Muscle of leg (tissue), 11 donors: Measurements from ENCODE around the gene TCEAL3. TPM values are rescaled to one million over a fixed set of nuclear protein-coding genes. Genes with fewer than 3 reads are reported as not detected.
"Not testable (repeated sequence)": the region's sequence is repeated elsewhere in the genome, so short reads cannot be mapped to it uniquely, and the experiment has no call there.

Experiments
- DNase-seq: peaks from one replicate; pipeline ENCODE4 v3.0.0; 2013
- H3K27ac ChIP-seq: one replicate; pipeline ENCODE4 v1.5.1; 2013; ENCODE audit warnings: mild to moderate bottlenecking, low read length, control low read depth
- H3K27me3 ChIP-seq: one replicate; pipeline ENCODE4 v1.6.1; 2013; ENCODE audit warnings: low read length; ENCODE audit not compliant: control insufficient read depth, insufficient read depth
- H3K36me3 ChIP-seq: one replicate; pipeline ENCODE4 v1.6.1; 2013; ENCODE audit warnings: low read length; ENCODE audit not compliant: control insufficient read depth, insufficient read depth
- H3K4me1 ChIP-seq: one replicate; pipeline ENCODE4 v1.6.1; 2013; ENCODE audit warnings: low read length; ENCODE audit not compliant: control insufficient read depth, insufficient read depth
- H3K4me3 ChIP-seq: one replicate; pipeline ENCODE4 v1.5.1; 2013; ENCODE audit warnings: low read length, control low read depth
- H3K9me3 ChIP-seq: replicated peaks from 2 replicates; pipeline ENCODE4 v1.6.1; 2013; ENCODE audit warnings: low read depth, low read length; ENCODE audit not compliant: control insufficient read depth
- WGBS: methylation state at CpG from one replicate; pipeline ENCODE4 v1.1.5; 2013; ENCODE audit warnings: missing lambda C conversion rate; ENCODE audit not compliant: insufficient coverage; 5-methylcytosine and 5-hydroxymethylcytosine counted together
- polyA plus RNA-seq, 8 donors: library from polyadenylated mRNA; unstranded; fragments of 120-200 nt; gene quantifications; one replicate each; pipeline versions ENCODE4 v1.2.1 to v1.2.3, GENCODE V29; 2013; ENCODE audit warnings: inconsistent platforms in 1 of 8, low replicate concordance in 1 of 8; ENCODE audit not compliant: insufficient read length in 8 of 8, insufficient read depth in 1 of 8
- total RNA-seq: library from RNA; stranded (reverse); fragments of 120-200 nt; gene quantifications from one replicate; pipeline ENCODE4 v1.2.4, GENCODE V29; 2013

TCEAL3 gene
- total and polyA plus RNA-seq, 9 donors, result 6.3 to 17.9 (median 11.9) TPM

DNA sequence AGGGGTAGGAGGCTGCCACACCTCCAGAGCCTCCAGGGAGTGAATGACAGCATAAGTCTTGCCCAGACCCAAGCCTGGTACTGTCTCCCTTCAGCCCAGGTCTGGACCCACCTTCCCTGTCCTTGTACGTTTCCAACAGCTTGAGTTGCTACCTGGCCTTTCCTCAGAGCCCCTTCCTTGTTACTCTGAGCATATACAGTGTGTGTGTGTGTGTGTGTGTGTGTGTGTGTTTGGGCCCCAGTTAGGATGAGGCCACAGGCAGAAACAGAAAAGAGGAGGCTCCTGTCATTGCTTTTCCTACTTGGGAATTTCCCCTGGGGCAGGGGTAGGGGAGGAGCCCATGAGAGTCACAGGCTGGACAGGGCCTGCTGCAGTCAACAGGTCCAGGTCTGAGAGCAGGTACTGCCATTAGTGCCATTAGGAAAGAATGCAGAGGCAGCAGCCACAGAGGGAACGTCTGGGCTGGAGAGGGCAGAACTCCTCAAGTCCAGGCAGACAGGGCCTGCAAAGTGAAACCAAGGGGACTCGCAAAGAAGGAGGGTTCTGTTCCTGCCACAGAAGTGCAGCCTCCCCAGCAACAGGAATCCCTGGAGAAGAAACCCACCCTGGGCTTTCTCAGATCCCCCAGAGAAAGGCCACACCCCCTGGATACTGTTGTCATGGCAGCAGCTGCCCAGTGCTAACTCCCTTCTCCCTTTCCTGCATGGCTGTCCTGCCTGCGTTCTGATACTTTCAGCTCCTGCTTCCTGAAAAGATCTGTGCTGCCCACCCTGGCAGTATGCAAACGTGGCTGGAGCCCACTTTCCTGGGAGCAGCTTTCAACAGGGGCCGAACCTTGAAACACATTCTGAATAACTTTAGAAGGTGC is 30.9 kb downstream of the TCEAL3 start:
- H3K27me3 ChIP-seq, result peaks cover 27% of the 10 kb centered on the region
- not testable (repeated sequence) for H3K36me3 ChIP-seq, H3K9me3 ChIP-seq, H3K27ac ChIP-seq, H3K4me3 ChIP-seq, H3K4me1 ChIP-seq, DNase-seq
- 5% methylated on average over 4 of the region's 6 CpGs for WGBS

DNA sequence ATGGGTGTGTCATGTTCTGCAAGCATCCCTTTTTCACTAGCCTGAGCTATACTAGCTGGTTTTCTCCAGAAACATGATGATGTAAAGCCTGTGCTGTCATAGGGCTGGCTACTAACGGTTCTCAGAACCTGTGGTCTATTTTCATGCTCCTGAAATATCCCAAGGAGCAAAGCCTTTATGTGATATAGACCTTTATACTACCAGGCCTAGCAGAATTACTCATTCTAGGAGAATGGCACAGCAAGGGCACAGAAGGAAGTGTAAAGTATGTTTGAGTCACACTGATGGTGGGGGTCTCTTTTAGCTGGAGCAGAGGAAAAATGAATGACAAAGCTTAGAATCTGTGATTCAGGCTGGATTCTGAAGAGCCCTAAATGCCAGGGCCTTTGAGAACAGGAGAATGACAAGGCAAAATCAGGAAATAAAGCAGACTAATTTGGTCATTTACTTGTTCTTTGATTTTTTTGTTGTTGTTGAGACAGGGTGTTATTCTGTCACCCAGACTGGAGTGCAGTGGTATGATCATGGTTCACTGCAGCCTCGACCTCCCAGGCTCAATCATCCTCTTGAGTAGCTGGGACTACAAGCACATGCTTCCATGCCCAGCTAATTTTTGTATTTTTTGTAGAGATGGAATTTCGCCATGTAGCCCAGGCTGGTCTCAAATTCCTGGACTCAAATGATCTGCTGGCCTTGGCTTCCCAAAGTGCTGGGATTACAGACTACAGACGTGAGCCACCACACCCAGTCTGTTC is 32.8 kb downstream of the TCEAL3 start:
- Histone ChIP-seq H3K36me3 (no peaks in the 10 kb centered on the region), H3K4me3 (no peak overlapping the region), H3K27ac (no peak overlapping the region), H3K9me3 (no peaks in the 10 kb centered on the region), H3K4me1 (no peaks in the 10 kb centered on the region), H3K27me3 (peaks cover 25% of the 10 kb centered on the region)
- DNase-seq, result no peak
- WGBS, result no CpG with 5 or more reads among the region's 4 CpGs

DNA sequence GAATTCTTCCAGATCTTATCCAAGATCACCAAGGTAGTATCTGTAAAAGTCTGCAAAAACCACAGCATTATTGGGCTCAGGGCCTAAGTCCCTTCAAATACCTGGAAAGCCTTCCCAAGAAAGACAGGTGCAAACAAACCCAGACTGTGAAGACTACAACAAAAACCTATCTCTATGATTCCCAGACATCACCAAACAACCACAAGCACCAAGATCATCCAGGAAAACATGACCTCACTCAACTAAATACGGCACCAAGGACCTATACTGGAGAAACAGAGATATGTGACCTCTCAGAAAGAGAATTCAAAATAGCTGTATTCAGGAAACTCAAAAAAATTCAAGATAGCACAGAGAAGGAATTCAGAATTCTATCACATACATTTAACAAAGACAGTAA is 36.4 kb downstream of the TCEAL3 start:
- H3K9me3 ChIP-seq, result no peaks in the 10 kb centered on the region
- H3K4me1 ChIP-seq, result no peaks in the 10 kb centered on the region
- peaks cover 19% of the 10 kb centered on the region for H3K27me3 ChIP-seq
- H3K4me3 ChIP-seq, result no peak overlapping the region
- no CpG with 5 or more reads among the region's 1 CpG for WGBS
- DNase-seq, result no peak
- no peaks in the 10 kb centered on the region for H3K36me3 ChIP-seq
- no peak overlapping the region for H3K27ac ChIP-seq

DNA sequence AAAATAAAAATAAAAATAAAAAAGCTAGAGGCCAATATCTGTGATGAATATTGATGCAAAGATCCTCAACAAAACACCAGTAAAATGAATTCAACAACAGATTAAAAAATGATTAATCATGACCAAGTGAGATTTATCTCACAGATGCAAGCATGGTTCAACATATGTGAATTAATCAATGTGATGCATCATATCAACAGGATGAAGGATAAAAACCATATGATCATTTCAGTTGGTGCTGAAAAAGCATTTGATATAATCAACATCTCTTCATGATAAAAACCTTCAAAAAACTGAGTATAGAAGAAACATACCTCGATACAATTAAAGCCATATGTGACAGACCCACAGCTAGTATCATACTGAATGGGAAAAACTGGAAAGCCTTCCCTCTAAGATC is 39.9 kb downstream of the TCEAL3 start:
- H3K9me3 ChIP-seq, result no peaks in the 10 kb centered on the region
- H3K4me1 ChIP-seq, result no peaks in the 10 kb centered on the region
- H3K27me3 ChIP-seq, result peaks cover 14% of the 10 kb centered on the region
- no peaks in the 10 kb centered on the region for H3K36me3 ChIP-seq
- H3K4me3 ChIP-seq, result no peak overlapping the region
- H3K27ac ChIP-seq, result no peak overlapping the region
- no CpG with 5 or more reads among the region's 1 CpG for WGBS
- no peak for DNase-seq

DNA sequence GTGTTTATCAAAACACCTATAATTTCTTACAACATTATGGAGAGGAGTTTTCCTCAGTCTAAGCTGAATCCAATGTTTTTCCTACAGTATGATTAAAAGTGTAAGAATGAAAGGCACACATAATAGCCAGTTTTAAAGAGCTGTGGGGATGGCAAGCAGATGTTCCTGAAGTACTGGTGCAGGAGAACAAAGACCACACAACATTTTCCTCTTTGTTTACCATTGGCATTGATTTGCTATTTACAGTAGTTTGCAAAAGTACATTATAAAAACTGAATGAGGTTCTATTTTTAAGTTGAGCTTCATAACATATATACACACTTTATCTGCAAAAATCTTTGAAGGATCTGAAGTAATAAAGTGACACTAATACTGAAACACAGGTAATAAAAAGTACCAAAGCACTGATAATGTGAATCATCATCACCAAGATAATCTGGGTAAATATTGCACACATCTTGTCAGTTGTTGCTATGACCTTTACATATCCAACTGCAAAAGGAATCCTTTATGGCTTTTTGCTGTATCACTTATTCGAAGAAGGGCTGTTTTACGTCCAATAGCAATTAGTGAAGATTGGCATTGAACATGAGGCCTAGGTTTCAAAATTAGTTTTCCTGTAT is 43.5 kb downstream of the TCEAL3 start:
- no peaks in the 10 kb centered on the region for H3K9me3 ChIP-seq
- no peaks in the 10 kb centered on the region for H3K36me3 ChIP-seq
- peaks cover 6% of the 10 kb centered on the region for H3K27me3 ChIP-seq
- no peak overlapping the region for H3K27ac ChIP-seq
- no peak overlapping the region for H3K4me3 ChIP-seq
- DNase-seq, result no peak
- H3K4me1 ChIP-seq, result no peaks in the 10 kb centered on the region
- no CpG with 5 or more reads among the region's 2 CpGs for WGBS

DNA sequence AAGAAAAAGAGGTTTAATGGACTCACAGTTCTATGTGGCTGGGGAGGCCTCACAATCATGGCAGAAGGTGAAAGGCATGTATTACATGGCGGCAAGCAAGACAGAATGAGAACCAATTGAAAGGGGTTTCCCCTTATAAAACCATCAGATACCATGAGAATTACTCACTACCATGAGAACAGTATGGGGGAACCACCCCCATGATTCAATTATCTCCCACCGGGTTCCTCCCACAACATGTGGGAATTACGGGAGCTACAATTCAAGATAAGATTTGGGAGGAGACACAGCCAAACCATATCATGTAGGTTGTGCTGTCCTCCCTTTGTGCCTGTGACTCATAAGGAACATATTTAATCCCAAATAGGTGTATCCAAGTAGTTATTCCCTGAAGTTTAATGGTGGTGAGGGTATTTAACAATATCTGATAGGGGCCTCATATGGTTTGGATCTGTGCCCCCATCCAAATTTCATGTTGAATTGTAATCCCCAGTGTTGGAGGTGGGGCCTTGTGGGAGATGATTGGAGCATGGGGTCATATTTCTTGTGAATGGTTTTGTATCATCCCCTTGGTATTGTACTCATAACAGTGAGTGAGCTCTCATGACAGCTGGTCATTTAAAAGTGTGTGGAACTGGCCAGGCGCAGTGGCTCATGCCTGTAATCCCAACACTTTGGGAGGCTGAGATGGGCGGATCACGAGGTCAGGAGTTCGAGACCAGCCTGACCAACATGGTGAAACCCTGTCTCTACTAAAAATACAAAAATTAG is 47.7 kb downstream of the TCEAL3 start:
- peaks cover 19% of the 10 kb centered on the region for H3K27me3 ChIP-seq
- WGBS, result 100% methylated on average over 1 of the region's 7 CpGs
- DNase-seq, H3K9me3 ChIP-seq, H3K36me3 ChIP-seq, H3K4me1 ChIP-seq, H3K4me3 ChIP-seq, H3K27ac ChIP-seq: not testable (repeated sequence)

DNA sequence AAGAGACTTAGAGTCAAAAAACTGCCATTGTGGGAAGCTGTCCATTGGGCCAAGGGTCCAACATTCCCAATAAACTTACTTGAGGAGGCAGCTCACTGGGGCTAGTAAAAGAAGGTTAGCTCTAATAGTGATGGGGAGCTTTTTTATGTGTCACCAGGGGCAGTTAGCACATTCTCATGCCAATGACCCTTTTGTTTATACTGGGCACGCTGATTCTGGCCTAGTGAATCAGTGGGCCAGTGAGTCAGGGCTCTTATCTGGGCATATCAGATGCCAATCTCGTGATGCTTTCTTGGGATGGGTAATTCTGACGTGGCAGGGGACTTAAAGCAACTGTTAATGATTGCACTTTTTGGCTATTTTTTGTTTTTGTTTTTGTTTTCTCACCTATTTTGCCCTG is 48.9 kb downstream of the TCEAL3 start:
- H3K9me3 ChIP-seq, result no peaks in the 10 kb centered on the region
- no peaks in the 10 kb centered on the region for H3K36me3 ChIP-seq
- peaks cover 19% of the 10 kb centered on the region for H3K27me3 ChIP-seq
- H3K4me3 ChIP-seq, result no peak overlapping the region
- no peak for DNase-seq
- H3K4me1 ChIP-seq, result no peaks in the 10 kb centered on the region
- H3K27ac ChIP-seq, result no peak overlapping the region
- no CpG with 5 or more reads among the region's 3 CpGs for WGBS

DNA sequence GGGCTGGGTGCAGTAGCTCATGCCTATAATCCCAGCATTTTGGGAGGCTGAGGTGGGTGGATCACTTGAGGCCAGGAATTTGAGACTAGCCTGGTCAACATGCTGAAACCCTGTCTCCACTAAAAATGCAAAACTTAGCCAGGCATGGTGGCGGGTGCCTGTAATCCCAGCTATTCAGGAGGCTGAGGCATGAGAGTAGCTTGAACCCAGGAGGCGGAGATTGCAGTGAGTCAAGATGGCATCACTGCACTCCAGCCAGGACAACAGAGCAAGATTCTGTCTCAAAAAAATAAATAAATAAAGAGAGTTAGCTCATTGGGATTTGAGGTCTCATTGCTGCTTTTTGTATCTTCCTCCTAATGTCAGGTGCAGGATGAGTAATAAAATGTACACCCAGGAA is 49.3 kb downstream of the TCEAL3 start:
- H3K4me1 ChIP-seq, result not testable (repeated sequence)
- no CpG with 5 or more reads among the region's 2 CpGs for WGBS

DNA sequence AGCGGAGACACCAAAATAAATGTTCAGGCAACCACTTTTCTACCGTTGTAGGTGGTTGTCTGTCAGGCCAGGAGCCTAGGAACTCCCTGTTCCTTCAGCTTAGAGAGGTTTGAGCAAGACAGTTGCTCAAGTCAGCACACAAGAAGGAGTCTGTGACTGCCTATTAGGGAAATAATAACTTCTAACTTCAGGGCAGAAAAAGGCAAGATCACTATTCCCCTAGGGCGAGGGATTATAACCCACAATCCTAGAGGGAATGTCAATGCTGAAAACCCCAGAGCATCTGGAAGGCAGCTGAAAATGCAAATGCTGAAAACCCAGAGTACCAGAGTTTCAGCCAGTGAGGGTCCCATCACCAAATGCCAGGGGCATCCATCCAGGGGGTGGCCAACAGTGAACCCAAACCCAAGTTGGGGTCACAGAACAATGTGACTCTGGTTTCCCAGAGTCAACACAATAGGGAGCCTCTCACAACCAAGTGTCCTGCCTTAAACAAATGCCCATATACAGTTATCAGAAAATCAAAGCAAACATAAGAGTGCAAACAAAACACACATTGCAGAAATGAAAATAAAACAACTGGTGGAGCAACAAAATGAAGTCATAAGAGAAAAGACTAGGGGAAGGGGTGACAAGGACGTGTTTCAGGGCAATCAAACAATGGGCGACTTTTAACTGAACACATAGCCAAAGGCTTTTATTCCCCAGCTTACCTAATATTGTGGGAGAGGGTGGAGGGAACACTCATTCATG is 51.1 kb downstream of the TCEAL3 start:
- DNase-seq, result no peak
- WGBS, result 78% methylated on average over 1 of the region's 5 CpGs
- H3K4me3 ChIP-seq, result no peak overlapping the region
- H3K27me3 ChIP-seq, result peaks cover 23% of the 10 kb centered on the region
- no peaks in the 10 kb centered on the region for H3K36me3 ChIP-seq
- no peaks in the 10 kb centered on the region for H3K4me1 ChIP-seq
- H3K27ac ChIP-seq, result no peak overlapping the region
- no peaks in the 10 kb centered on the region for H3K9me3 ChIP-seq

More for the DNA sequence above, 49.3 kb downstream of the TCEAL3 start:
- not testable (repeated sequence) for H3K4me3 ChIP-seq, H3K9me3 ChIP-seq, DNase-seq, H3K36me3 ChIP-seq, H3K27ac ChIP-seq
- peaks cover 19% of the 10 kb centered on the region for H3K27me3 ChIP-seq
